HG03558 (cell line): Measurements from ENCODE around the gene ATP6V1B1.

Experiments
- ATAC-seq: cut with Tn5 transposase; IDR thresholded peaks from one replicate; pipeline ENCODE4 v1.9.1; 2021; ENCODE audit warnings: moderate number of reproducible peaks; ENCODE audit not compliant: unreplicated experiment; ENCODE audit errors: extremely low read depth

ATP6V1B1 gene

DNA sequence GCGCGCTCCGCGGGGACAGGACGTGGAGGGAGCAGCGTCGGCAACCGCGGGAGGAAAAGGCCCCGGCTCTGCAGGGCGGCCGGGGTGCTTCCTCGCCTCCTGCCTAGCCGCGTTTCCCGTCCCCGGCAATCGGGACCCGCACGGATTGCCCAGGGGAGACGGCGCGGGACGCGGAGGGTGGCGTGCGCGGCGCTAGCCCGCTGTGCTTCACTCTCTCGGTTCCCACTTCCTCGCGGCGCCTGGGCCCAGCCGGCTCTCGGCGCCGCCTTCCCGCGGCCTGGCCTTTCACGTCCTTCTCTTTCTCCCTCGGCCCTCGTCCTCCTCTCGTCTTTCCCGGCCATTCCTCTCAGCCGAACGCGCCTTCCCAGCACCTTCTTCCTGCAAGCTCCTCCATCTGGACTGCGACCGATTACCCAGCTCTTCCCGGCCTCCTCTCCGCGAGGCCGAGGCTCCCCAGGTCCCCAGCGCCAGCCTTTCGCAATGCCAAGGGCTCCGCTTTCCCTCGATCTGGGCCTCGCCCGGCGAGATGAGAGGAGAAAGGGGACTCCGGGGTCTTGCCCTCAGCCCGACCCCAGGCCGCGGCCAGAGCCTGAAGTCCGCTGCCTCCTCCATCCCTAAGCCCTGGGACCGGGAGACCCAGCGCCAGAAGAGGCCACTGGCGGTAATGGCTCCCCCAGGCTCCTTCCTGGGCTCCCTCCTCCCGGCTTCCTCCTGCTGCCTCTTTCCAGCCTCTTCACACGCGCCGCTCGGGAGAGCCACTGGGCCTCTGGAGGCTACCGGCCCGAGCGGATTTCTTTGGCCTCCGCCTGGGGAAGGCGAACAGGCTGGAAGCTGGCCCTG is 34.3 kb upstream of the ATP6V1B1 start:
- ATAC-seq = no peak

DNA sequence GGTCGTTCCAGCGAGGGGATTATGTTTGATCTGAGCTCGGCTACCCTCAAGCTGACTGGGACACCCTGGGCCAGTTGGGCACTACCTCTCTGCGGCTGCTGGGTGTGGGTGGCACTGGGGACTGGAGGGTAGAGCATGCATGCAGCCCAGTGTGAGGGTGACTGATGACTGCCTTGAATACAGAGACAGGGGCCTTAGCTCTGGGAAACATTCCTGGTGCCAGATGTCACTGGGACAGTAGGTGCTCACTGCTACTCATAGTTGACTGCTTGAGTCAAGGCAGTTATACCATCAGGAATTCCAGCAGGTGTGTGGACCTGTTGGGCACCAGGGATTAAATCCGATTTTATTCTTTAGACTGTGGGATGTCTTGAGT is 33.6 kb upstream of the ATP6V1B1 start:
- no peak for ATAC-seq

DNA sequence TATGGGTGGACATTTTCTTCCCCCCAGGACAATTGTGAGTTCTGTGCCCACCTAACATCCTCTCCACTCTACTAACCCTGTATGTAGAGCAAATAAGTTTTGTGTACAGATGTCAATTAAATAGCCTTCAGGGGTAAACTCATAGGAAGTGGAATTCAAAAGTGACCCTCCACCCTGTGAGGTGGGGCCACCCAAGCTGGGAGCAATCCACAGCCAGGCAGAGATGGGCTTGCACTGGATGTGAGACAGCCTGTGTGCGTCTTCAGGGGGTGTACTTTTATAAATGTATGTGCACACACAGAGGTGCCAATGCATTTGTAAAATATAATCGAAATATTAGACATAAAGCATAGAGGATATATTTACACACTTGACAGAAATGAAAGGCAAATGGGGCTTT is 33.1 kb upstream of the ATP6V1B1 start:
- ATAC-seq = no peak

DNA sequence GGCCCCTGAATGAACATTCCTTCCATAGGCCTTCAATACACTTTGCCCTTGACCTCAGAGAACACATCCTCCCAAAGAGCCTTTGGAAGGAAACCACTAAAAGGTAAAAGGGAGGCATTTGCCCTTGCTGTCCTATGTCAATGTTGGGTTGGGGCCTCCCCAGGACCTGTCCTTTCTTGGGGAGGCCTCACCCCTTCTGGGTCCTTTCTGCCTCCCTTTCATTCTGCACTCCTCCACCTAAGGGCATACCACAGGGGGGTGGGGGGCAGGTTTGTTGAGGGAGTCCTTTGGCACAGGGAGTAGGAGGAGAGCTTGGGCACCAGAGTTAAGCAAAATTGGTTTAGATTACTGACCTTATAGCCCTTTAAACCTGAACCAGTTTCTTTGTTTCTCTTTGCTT is 32.5 kb upstream of the ATP6V1B1 start:
- ATAC-seq = no peak

DNA sequence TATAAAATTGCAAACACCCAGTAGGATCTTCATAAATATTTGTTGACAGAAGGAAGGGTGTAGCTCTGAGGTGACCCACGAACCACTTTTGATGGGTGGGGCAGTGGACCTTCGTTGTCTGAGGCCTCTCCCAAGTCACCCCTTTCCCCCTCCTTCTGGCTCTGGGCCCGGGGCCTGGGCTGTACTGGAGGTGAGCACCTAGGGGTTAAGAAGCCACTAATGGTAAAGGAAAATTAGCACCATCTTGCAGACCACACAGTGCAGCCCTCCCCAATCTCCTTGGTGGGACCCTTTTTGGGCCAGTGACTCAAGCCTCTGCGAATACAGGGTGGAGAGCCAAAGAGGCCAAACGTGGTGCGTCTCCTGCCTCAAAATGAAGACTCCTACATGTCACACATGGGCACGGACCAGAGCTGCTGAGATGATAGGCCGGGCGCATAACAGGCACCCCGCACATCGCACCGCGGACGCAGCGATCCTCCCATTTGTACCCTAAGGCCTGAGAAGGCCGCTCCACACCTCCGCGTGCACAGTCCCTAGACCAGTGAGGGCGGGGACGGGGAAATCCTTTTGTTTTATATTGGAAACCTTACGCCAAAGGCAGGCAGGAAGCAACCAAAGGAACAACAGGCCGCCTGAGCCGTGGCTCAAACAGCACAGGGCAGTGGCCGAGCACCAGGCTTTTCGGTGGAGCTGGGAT is 31.9 kb upstream of the ATP6V1B1 start:
- no peak for ATAC-seq

DNA sequence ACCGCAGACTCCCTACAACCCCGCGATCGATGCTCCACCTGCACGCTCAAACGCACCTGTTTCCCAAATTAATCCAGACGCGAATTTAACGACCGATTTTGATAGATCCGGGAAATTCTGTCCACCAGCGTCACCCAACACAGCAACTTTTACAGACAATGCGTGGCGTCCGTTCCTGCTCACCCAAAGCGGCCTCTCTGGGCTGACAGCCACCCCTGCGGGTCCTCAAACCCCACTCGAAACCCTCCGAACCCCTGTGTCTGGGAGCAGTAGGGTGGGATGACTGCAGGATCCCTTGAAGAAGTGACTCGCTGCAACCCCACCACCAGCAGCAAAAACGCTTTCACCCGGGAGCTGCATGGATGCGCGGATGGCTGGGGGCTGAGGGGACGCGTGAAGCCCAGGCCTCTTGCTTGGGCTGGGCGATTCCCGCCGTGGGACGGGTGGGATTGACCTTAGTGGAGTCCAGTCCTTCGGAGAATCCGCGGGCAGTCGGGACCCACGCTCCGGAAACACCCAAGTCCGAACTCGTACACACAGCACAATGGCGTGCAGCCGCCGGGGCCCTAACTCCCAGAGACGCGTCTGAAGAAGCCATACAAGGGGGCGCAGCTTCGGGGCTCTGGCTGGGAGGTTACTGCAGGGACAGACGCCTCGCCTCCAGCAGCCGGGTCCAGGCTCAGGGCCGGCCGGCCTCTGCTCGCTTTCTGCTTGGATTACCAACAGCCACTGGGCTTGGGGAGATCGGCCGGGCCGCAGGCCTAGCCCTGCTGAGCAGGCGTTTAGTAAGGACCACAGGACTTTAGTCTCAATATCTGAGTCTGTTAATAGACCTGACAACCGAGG is 31.1 kb upstream of the ATP6V1B1 start:
- no peak for ATAC-seq

DNA sequence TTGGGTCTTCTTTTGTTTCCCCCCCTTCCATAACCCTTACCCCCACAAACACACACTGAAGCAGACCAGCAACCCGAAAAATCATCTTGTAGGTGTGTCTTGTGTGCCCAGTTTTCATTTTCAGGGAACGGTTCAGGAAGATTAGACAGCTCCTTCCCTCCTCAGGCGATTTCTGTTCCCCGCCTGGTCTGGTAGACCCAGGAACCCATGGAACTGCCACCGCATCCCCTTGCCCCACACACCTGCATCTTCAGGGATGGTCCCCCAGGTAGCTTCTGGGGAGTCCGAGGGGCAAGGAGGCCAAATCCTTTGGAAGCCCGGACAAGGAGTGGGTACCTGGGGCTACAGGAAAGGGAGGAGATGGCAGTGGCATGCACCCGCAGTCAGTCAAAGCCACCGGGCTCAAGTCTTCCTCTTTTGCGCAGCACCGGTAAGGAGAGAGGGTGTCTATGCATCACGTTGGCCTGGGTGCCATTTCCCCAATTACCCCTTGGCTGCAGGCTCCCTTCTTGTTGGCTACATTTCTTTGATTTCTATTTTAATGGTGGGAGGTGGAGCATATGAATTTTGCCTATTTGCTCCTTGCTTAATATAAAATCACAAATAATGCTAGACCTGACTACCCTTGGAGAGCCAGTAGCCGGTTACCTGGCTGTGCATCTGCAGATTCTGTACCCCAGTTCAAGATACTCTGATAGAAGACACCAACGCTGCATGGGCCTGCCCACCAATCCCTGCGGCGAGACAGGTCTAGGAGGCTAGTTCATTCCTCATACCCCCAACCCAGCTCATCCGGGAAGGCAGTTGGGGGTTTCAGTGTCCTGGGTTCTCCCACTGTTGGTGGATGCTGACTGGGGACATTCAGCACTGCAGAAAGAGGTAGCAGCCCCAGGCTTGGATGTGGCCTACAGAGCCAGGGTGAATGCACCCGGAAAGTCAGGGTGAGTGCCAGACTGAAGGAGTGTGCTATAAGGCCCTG is 30.0 kb upstream of the ATP6V1B1 start:
- no peak for ATAC-seq

DNA sequence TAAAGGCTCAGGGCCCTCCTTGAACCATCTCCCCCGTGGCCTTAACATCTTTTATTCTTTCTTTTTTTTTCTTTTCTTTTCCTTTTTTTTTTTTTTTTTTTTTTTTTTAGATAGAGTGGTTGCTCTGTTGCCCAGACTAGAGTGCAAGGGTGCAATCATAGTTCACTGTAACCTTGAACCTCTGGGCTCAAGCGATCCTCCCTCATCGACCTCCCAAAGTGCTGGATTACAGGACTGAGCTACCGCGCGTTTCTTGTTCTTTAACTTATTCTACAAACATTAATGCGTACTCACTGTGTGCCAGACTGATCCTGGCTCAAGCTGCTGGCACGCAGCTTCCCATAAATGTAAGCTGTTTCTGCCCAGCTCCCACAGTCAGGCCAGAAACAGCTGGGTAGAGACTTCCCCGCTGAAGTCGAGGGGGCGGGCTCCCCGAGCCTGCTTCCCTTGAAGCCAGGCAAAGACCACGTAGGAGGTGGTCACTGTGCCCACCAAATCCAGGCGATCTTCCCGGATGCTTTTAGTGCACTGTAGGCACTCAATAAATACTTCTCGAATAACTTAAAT is 29.2 kb upstream of the ATP6V1B1 start:
- no peak for ATAC-seq

DNA sequence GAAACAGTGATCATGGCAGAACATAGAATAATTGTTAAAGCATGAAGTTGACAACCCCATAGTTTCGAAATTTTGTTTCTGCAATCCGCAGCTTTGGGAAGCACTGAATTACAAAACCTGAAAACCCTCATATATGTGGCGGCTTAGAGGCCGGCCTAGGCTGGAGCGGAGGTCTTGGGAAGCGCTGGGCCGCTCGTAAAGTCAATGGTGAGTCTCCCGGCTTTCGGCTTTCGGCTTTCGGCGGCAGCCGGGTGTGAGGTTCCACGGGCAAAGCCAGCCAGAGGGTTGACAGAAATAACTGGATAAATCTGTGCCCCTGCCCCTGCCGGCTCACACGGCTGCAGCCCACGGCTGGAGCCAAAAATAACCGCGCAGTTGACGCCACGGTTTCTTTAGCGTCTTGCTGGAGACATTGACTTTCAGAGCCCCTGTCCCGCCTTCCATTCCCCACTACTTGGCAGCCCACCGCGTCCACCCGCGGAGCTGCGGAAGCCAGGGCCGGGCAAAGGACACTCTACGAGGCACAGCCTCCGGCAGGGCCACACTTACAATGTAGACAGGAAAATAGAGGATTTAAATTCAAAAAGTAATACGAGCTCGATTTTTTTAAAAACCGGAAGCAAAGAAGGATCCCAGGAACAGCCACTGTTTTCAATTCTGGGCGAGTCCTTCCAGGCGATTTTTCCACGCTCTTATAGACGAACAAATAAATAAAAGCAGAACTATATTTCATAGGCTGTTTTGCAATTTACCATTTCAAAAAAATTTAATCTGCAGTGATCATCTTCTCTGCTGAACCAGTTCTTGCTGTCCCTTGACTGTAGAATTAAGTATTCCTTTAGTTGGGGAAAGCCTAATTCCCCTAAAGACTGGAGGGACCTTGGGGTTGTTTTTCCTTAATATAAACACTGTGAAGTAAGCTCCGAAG is 28.3 kb upstream of the ATP6V1B1 start:
- ATAC-seq = no peak

DNA sequence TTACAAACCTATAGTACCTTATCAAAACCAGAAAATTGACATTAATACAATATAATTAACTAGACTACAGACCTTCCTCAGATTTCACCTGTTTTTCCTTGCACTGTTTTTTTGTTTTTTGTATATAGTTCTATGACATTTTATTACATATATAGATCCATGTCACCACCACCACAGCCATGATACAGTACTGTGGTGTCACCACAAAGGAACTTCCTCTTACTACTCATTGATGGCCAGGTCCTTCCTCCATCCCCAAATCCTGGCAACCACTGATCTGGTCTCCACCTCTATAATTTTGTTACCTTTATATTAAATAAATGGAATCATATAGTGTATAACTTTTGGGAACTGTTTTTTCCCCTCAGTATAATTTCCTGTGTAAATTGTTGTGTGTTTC is 19.4 kb upstream of the ATP6V1B1 start:
- no peak for ATAC-seq

DNA sequence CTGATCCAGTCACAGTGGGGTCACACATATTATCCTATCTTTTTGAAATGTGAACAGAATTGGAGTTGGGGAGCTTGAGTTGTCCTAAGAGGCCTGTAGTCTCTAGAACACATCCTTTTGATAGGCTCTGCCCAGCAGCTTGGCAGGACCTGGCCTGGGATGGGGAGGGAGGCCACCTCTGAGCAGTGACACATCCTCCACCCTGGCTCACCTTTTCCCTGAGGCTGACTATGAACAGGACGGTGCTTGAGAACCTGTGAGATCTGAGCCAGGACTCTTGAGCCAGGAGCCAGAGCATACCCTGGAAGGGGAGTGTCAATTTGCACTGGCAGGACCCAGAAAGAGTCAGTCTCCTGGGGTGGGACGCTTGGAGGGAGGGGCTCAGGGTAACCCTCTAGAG is 17.7 kb upstream of the ATP6V1B1 start:
- ATAC-seq = no peak

DNA sequence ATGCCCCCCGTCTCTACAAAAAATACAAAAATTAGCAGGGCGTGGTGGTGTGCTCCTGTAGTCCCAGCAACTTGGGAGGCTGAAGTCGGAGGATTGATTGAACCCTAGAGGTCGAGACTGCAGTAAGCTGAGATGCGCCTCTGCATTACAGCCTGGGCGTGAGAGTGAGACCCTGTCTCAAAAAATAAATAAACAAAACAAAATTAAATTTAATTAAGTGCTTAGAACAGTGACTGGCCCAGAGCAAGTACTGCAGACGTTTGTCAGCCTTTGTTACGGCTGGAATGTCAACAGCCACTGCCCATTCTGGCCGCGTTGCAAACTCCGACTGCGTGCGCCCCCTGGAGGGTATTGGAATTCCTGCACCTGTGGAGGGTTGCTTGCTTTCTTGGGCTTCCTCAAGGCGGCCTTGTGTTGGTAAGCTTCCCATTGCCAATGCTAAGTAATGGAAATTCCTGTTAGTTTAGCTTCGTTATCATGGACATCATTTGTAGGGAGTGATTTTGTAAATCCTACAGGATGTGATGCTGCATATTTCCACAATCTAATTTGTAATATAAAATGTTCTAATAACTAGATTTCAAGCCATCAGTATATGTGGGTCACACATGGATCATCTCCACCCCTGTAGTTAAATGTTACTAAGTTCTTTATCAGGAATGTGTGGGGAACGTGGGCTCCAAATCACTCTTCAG is 15.9 kb upstream of the ATP6V1B1 start:
- no peak for ATAC-seq

DNA sequence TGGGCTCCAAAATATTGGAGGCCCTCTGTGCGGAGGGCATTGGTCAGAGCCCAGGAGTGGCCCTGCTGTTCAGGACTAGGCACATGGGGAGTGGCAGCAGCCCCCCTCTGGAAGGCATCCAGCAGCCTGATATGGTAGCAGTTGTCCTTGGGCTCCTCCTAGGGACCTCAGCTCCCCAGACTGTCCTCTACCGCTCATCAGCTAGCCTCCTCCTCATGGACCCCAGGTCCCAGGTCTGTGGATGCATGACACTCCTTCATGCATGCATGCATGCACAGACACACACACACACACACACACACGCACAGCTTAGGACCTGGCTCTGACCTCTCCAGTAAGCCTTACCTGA is 15.4 kb upstream of the ATP6V1B1 start:
- no peak for ATAC-seq

DNA sequence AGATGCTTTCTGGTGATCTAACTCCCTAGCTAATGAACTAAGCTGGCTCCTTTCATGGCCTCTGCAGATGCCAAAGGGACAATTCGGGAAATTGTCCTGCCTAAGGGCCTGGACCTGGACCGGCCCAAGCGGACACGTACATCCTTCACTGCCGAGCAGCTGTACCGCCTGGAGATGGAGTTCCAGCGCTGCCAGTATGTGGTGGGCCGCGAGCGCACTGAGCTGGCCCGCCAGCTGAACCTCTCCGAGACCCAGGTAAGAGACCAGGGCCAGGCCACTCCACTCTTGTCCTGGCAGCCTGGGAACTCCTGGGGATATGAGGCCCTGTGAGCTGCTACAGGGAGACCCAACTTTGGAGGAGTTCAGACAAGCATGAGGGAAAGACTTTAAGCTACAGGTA is 14.7 kb upstream of the ATP6V1B1 start:
- ATAC-seq = no peak

DNA sequence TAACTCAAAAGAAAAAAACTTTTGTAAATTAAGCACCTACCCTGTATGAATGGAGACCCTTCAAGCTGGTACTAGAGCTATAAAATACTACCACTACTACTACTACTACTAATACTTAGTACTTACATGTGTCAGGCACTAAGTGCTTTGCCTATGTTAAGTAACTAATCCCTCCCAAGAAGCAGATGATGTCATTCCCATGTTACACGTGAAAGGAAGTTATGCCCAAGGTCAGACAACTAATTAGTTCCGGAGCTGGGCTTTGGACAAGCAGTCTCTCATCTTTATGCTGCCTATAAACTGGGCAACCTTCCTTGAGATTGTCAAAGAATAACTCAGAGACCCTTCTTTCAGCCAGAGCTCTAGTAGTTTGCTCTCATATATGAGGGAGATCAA is 13.9 kb upstream of the ATP6V1B1 start:
- ATAC-seq = no peak

DNA sequence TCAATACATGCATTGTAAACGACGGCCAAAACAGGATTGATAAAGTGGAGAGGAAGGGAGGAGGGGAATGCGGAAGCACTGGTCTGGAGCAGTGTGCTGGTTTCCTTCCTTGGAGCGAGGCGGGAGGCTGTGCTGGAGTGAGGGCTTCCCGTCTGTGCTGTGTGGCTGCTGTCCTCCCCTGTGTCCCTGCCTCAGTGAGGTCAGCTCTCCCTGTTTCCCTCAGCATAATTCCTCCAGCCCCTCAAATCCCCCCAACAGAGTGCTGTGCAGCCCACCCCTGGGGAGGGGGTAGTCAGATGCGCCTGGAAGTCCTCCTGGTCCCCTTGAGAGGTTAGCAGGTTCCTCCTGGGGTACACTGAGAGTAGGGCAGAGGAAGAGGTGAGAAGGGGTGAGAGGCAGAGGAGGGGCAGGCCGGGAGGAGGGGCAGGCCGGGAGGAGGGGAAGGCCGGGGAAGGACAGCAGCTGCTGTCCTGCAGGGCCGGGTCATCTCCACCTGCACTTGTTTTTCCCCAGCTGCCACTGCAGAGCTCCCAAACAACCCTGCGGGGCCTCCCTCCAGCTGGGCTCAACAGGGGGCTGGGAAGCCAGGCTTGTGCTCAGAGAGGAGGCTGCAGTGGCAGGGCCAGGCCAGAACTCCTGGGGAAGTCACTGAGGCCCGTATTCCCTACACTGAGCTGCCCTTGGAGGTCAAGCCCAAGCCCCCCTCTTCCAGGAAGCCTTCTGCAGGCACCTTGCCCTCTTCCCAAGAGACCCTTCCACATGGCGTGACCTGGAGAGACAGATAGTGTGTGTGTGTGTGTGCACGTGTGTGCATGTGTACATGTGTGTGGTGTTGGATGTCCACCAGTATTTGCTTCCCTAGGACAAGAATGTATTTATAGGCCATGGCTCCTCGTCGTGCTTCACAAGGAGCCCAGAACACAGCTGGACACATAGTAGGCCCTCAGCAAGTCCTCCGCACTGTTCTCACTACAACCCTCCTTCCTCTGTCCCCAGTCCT is 13.2 kb upstream of the ATP6V1B1 start:
- ATAC-seq = no peak
